ENCODE data around the gene KRT85. TPM values are rescaled to one million over a fixed set of nuclear protein-coding genes. Genes with fewer than 3 reads are reported as not detected.

Gene KRT85
- total and polyA plus RNA-seq, 5 donors from 2014 or later = not detected

- ATAC-seq (ENCODE audit: low read depth in 2 of 2) (no peak), DNase-seq (no peak)
- Histone ChIP-seq H3K36me3 (ENCODE audit: control insufficient read depth, insufficient read depth, low read length) (no peaks in the 10 kb centered on the region), H3K4me3 (ENCODE audit: low read depth, low read length) (no peak overlapping the region), H3K27me3 (ENCODE audit: control insufficient read depth, insufficient read depth, low read length) (no peaks in the 10 kb centered on the region), H3K9me3 (ENCODE audit: control insufficient read depth in 2 of 2, low read length in 2 of 2) (no peaks in the 10 kb centered on the region), H3K27ac (ENCODE audit: insufficient read depth, low read length, poor library complexity, severe bottlenecking) (no peak overlapping the region), H3K4me1 (ENCODE audit: control insufficient read depth, insufficient read depth, low read length, poor library complexity, severe bottlenecking) (no peaks in the 10 kb centered on the region)
- no peak overlapping the region for H3K4me3 Mint-ChIP-seq
- H3K27me3 Mint-ChIP-seq = no peaks in the 10 kb centered on the region
- H3K4me1 Mint-ChIP-seq = peaks cover 0 to 3% (median 2%) of the 10 kb centered on the region in 4 donors
- H3K36me3 Mint-ChIP-seq = no peaks in the 10 kb centered on the region
- no peak overlapping the region for H3K27ac Mint-ChIP-seq
- peaks cover 0 to 4% (median 0%) of the 10 kb centered on the region in 7 donors for H3K9me3 Mint-ChIP-seq
Measured at GRCh38 chr12:52344111-52344510, 23.2 kb downstream of the KRT85 start.

GRCh38 chr12:52343550-52343949 lies 23.7 kb downstream of the KRT85 start:
- Histone ChIP-seq H3K36me3 (ENCODE audit: control insufficient read depth, insufficient read depth, low read length) (no peaks in the 10 kb centered on the region), H3K9me3 (ENCODE audit: control insufficient read depth in 2 of 2, low read length in 2 of 2) (no peaks in the 10 kb centered on the region), H3K4me3 (ENCODE audit: low read depth, low read length) (no peak overlapping the region), H3K4me1 (ENCODE audit: control insufficient read depth, insufficient read depth, low read length, poor library complexity, severe bottlenecking) (no peaks in the 10 kb centered on the region), H3K27ac (ENCODE audit: insufficient read depth, low read length, poor library complexity, severe bottlenecking) (no peak overlapping the region), H3K27me3 (ENCODE audit: control insufficient read depth, insufficient read depth, low read length) (no peaks in the 10 kb centered on the region)
- H3K4me3 Mint-ChIP-seq = no peak overlapping the region
- peaks cover 0 to 4% (median 0%) of the 10 kb centered on the region in 7 donors for H3K9me3 Mint-ChIP-seq
- no peak for ATAC-seq (ENCODE audit: low read depth in 2 of 2)
- DNase-seq = no peak
- peaks cover 0 to 2% (median 0%) of the 10 kb centered on the region in 4 donors for H3K4me1 Mint-ChIP-seq
- peaks cover 5% of the 10 kb centered on the region for H3K27me3 Mint-ChIP-seq
- H3K36me3 Mint-ChIP-seq = no peaks in the 10 kb centered on the region
- no peak overlapping the region for H3K27ac Mint-ChIP-seq

- H3K4me3 ChIP-seq (ENCODE audit: low read depth, low read length) = no peak overlapping the region
- ATAC-seq (ENCODE audit: low read depth in 2 of 2) = no peak
- H3K27ac ChIP-seq (ENCODE audit: insufficient read depth, low read length, poor library complexity, severe bottlenecking) = no peak overlapping the region
- no peak for DNase-seq
- Mint-ChIP-seq H3K9me3 (peaks cover 0 to 4% (median 0%) of the 10 kb centered on the region in 7 donors), H3K27ac (no peak overlapping the region), H3K4me1 (peaks cover 0 to 2% (median 0%) of the 10 kb centered on the region in 4 donors), H3K36me3 (no peaks in the 10 kb centered on the region), H3K27me3 (peaks cover 7% of the 10 kb centered on the region), H3K4me3 (no peak overlapping the region)
- no peaks in the 10 kb centered on the region for H3K9me3 ChIP-seq (ENCODE audit: control insufficient read depth in 2 of 2, low read length in 2 of 2)
- no peaks in the 10 kb centered on the region for H3K27me3 ChIP-seq (ENCODE audit: control insufficient read depth, insufficient read depth, low read length)
- no peaks in the 10 kb centered on the region for H3K4me1 ChIP-seq (ENCODE audit: control insufficient read depth, insufficient read depth, low read length, poor library complexity, severe bottlenecking)
- no peaks in the 10 kb centered on the region for H3K36me3 ChIP-seq (ENCODE audit: control insufficient read depth, insufficient read depth, low read length)
Measured at GRCh38 chr12:52342781-52343490, 24.3 kb downstream of the KRT85 start.

- Histone ChIP-seq H3K9me3 (ENCODE audit: control insufficient read depth in 2 of 2, low read length in 2 of 2) (no peaks in the 10 kb centered on the region), H3K27me3 (ENCODE audit: control insufficient read depth, insufficient read depth, low read length) (no peaks in the 10 kb centered on the region), H3K36me3 (ENCODE audit: control insufficient read depth, insufficient read depth, low read length) (no peaks in the 10 kb centered on the region), H3K4me1 (ENCODE audit: control insufficient read depth, insufficient read depth, low read length, poor library complexity, severe bottlenecking) (no peaks in the 10 kb centered on the region), H3K4me3 (ENCODE audit: low read depth, low read length) (no peak overlapping the region), H3K27ac (ENCODE audit: insufficient read depth, low read length, poor library complexity, severe bottlenecking) (no peak overlapping the region)
- ATAC-seq (ENCODE audit: low read depth in 2 of 2) (no peak), DNase-seq (no peak)
- Mint-ChIP-seq H3K27ac (no peak overlapping the region), H3K27me3 (peaks cover 7% of the 10 kb centered on the region), H3K36me3 (no peaks in the 10 kb centered on the region), H3K9me3 (peaks cover 0 to 7% (median 1%) of the 10 kb centered on the region in 7 donors), H3K4me3 (no peak overlapping the region), H3K4me1 (peaks cover 0 to 4% (median 3%) of the 10 kb centered on the region in 4 donors)
Measured at GRCh38 chr12:52341066-52341580, 26.2 kb downstream of the KRT85 start.

GRCh38 chr12:52338241-52338960 lies 28.9 kb downstream of the KRT85 start:
- Mint-ChIP-seq H3K4me1 (peaks cover 0 to 4% (median 2%) of the 10 kb centered on the region in 4 donors), H3K4me3 (no peak overlapping the region), H3K9me3 (peaks cover 0 to 4% (median 1%) of the 10 kb centered on the region in 7 donors), H3K36me3 (no peaks in the 10 kb centered on the region), H3K27me3 (peaks cover 7% of the 10 kb centered on the region), H3K27ac (no peak overlapping the region)
- H3K4me1 ChIP-seq (ENCODE audit: control insufficient read depth, insufficient read depth, low read length, poor library complexity, severe bottlenecking) = no peaks in the 10 kb centered on the region
- H3K4me3 ChIP-seq (ENCODE audit: low read depth, low read length) = no peak overlapping the region
- no peaks in the 10 kb centered on the region for H3K9me3 ChIP-seq (ENCODE audit: control insufficient read depth in 2 of 2, low read length in 2 of 2)
- ATAC-seq (ENCODE audit: low read depth in 2 of 2) (no peak), DNase-seq (no peak)
- no peak overlapping the region for H3K27ac ChIP-seq (ENCODE audit: insufficient read depth, low read length, poor library complexity, severe bottlenecking)
- H3K27me3 ChIP-seq (ENCODE audit: control insufficient read depth, insufficient read depth, low read length) = peaks cover 3% of the 10 kb centered on the region
- H3K36me3 ChIP-seq (ENCODE audit: control insufficient read depth, insufficient read depth, low read length) = no peaks in the 10 kb centered on the region

GRCh38 chr12:52337054-52337453 lies 30.2 kb downstream of the KRT85 start:
- H3K4me3 ChIP-seq (ENCODE audit: low read depth, low read length) = no peak overlapping the region
- peaks cover 0 to 4% (median 2%) of the 10 kb centered on the region in 4 donors for H3K4me1 Mint-ChIP-seq
- peaks cover 0 to 4% (median 2%) of the 10 kb centered on the region in 7 donors for H3K9me3 Mint-ChIP-seq
- H3K27ac Mint-ChIP-seq = no peak overlapping the region
- peaks cover 11% of the 10 kb centered on the region for H3K27me3 Mint-ChIP-seq
- no peaks in the 10 kb centered on the region for H3K9me3 ChIP-seq (ENCODE audit: control insufficient read depth in 2 of 2, low read length in 2 of 2)
- H3K27ac ChIP-seq (ENCODE audit: insufficient read depth, low read length, poor library complexity, severe bottlenecking) = no peak overlapping the region
- H3K4me3 Mint-ChIP-seq = no peak overlapping the region
- H3K4me1 ChIP-seq (ENCODE audit: control insufficient read depth, insufficient read depth, low read length, poor library complexity, severe bottlenecking) = no peaks in the 10 kb centered on the region
- H3K27me3 ChIP-seq (ENCODE audit: control insufficient read depth, insufficient read depth, low read length) = peaks cover 3% of the 10 kb centered on the region
- H3K36me3 Mint-ChIP-seq = no peaks in the 10 kb centered on the region
- DNase-seq = no peak
- no peaks in the 10 kb centered on the region for H3K36me3 ChIP-seq (ENCODE audit: control insufficient read depth, insufficient read depth, low read length)
- no peak for ATAC-seq (ENCODE audit: low read depth in 2 of 2)

- no peaks in the 10 kb centered on the region for H3K36me3 Mint-ChIP-seq
Measured at GRCh38 chr12:52336641-52337040, 30.6 kb downstream of the KRT85 start.

More at GRCh38 chr12:52336641-52337040, 30.6 kb downstream of the KRT85 start:
- peaks cover 11% of the 10 kb centered on the region for H3K27me3 Mint-ChIP-seq
- H3K27me3 ChIP-seq (ENCODE audit: control insufficient read depth, insufficient read depth, low read length) = peaks cover 3% of the 10 kb centered on the region
- no peak overlapping the region for H3K27ac Mint-ChIP-seq
- ATAC-seq (ENCODE audit: low read depth in 2 of 2) (no peak), DNase-seq (no peak)
- H3K4me1 Mint-ChIP-seq = peaks cover 0 to 4% (median 2%) of the 10 kb centered on the region in 4 donors
- no peaks in the 10 kb centered on the region for H3K36me3 ChIP-seq (ENCODE audit: control insufficient read depth, insufficient read depth, low read length)
- H3K4me1 ChIP-seq (ENCODE audit: control insufficient read depth, insufficient read depth, low read length, poor library complexity, severe bottlenecking) = no peaks in the 10 kb centered on the region
- H3K9me3 ChIP-seq (ENCODE audit: control insufficient read depth in 2 of 2, low read length in 2 of 2) = no peaks in the 10 kb centered on the region
- H3K9me3 Mint-ChIP-seq = peaks cover 0 to 4% (median 2%) of the 10 kb centered on the region in 7 donors
- H3K27ac ChIP-seq (ENCODE audit: insufficient read depth, low read length, poor library complexity, severe bottlenecking) = no peak overlapping the region
- H3K4me3 ChIP-seq (ENCODE audit: low read depth, low read length) = no peak overlapping the region
- no peak overlapping the region for H3K4me3 Mint-ChIP-seq
